ENCODE data around the gene BBS9.

Gene BBS9

GRCh38 chr7:33604056-33604455 is 474.7 kb downstream of the BBS9 start:
- no peak for DNase-seq (ENCODE audit: low read depth in 3 of 3)

GRCh38 chr7:33610918-33611317 is 481.6 kb downstream of the BBS9 start:
- no peak for DNase-seq (ENCODE audit: low read depth in 3 of 3)

GRCh38 chr7:33612442-33612841 is 483.1 kb downstream of the BBS9 start:
- DNase-seq (ENCODE audit: low read depth in 3 of 3): no peak

GRCh38 chr7:33614357-33615117 is 485.2 kb downstream of the BBS9 start:
- DNase-seq (ENCODE audit: low read depth in 3 of 3): no peak

DNA sequence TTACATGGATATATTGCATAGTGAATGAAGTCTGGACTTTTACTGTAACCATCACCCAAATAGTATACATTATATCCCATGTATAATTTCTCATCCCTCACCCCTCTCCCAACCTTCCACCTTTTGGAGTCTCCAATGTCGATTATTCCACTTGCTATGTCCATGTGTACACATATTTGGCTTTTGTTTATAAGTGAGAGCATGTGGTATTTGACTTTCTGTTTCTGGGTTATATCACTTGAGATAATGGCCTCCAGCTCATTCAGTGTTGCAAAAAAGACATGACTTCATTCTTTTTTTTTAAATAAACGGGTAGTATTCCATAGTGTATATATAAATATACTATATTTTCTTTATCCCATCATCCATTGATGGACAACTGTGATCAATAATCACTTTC is 487.4 kb downstream of the BBS9 start:
- no peak for DNase-seq (ENCODE audit: low read depth in 3 of 3)

- no peak for DNase-seq (ENCODE audit: low read depth in 3 of 3)
These were observed 489.9 kb downstream of the BBS9 start for GRCh38 chr7:33619264-33619663.

GRCh38 chr7:33623267-33623666 is 493.9 kb downstream of the BBS9 start:
- DNase-seq (ENCODE audit: low read depth in 3 of 3): no peak

- no peak for DNase-seq (ENCODE audit: low read depth in 3 of 3)
These were observed 494.9 kb downstream of the BBS9 start for GRCh38 chr7:33624215-33624614.

DNA sequence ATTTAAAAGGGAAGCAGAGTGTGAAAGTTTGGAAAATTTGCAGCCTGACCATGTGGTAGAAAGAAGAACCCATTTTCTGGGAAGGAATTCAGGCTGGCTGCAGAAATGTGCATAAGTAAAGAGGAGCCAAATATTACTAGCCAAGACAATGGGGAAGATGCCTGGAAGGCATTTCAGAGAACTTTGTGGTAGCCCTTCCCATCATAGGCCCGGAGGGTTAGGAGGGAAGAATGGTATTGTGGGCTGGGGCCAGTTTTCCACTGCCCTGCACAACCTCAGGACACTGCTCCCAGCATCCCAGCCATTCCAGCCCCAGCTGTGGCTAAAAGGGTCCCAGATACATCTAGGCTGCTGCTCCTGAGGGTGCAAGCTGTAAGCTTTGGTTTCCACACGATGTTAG is 497.5 kb downstream of the BBS9 start:
- DNase-seq (ENCODE audit: low read depth in 3 of 3): no peak

DNA sequence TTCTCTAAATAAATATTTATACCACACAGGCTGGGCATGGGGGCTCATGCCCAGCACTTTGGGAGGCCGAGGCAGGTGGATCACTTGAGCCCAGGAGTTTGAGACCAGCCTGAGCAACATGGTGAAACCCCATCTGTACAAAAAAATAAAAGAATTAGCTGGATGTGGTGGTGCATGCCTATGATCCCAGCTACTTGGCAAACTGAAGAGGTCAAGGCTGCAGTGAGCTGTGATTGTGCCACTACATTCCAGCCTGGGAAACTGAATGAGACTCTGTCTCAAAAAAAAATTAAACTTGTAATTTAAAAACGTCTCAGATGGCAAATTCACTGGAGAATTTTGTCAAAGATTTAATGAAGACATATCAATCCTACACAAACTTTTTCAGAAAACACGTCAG is 498.4 kb downstream of the BBS9 start:
- DNase-seq (ENCODE audit: low read depth in 3 of 3): no peak

GRCh38 chr7:33628894-33629293 is 499.5 kb downstream of the BBS9 start:
- DNase-seq (ENCODE audit: low read depth in 3 of 3): no peak

- DNase-seq (ENCODE audit: low read depth in 3 of 3): no peak
These were observed 501.0 kb downstream of the BBS9 start for GRCh38 chr7:33630359-33630758.

GRCh38 chr7:33632322-33632721 is 503.0 kb downstream of the BBS9 start:
- DNase-seq (ENCODE audit: low read depth in 3 of 3): no peak

GRCh38 chr7:33632840-33633525 is 503.6 kb downstream of the BBS9 start:
- no peak for DNase-seq (ENCODE audit: low read depth in 3 of 3)

GRCh38 chr7:33634606-33635005 is 505.2 kb downstream of the BBS9 start:
- no peak for DNase-seq (ENCODE audit: low read depth in 3 of 3)

- no peak for DNase-seq (ENCODE audit: low read depth in 3 of 3)
These were observed 507.0 kb downstream of the BBS9 start for GRCh38 chr7:33636359-33636758.

- DNase-seq (ENCODE audit: low read depth in 3 of 3): no peak
These were observed 510.3 kb downstream of the BBS9 start for GRCh38 chr7:33639552-33640197.

DNA sequence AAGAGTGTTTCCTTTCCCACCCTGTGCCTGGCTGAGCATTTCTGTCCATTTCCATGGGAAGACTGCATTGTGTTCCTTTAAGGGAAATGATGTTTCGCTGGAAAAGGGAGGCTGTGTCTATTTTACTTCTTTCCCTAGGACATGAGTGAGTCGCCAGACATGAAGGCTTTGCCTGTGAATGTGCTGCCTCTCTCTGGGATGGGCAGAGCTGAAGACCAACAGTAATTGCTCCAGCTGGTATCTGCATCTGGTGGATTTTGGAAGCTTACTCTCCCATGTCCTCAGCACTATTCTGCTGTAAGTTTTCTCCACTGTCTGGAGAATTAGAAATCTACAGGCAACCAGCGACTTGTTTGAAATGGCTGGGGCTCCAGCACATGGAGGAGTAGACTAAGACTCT is 511.4 kb downstream of the BBS9 start:
- DNase-seq (ENCODE audit: low read depth in 3 of 3): no peak

DNA sequence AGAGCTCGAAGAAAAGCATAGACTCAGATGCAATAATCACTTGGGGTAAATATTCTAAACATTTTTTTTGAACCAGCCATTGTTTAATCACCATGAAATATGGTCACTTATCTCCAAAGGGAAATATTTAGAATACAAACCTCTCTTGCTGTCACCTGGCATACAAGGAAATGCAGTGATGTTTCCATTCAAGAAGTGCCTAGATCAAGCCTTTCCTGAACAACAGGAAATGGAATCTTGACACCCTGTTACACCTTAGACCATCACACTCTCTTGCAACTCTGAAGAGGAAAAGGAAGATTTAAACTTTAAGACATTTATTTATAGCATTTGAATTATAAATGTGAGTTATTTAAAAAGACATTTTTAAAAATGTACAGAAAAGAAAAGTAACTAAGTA is 512.9 kb downstream of the BBS9 start:
- no peak for DNase-seq (ENCODE audit: low read depth in 3 of 3)

GRCh38 chr7:33643530-33643929 is 514.2 kb downstream of the BBS9 start:
- no peak for DNase-seq (ENCODE audit: low read depth in 3 of 3)

DNA sequence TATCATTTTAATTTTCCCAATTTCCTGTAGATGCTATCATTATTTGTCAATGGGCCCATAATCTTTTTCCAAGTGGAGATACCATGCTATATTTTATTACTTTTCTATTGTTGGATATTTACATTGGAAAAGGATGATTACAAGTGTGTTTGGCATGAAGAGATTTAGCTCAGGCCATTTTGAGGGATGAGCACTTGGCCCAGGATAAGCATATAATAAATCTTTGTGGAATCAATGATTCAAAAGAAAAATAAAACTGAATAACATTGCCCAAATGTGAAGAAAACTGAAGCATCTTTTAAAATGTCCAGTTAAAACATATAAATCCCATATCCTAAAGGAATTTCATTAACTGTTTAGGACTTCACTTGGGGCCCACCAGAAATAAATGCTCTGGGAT is 515.1 kb downstream of the BBS9 start:
- DNase-seq (ENCODE audit: low read depth in 3 of 3): no peak

- DNase-seq (ENCODE audit: low read depth in 3 of 3): no peak
These were observed 515.7 kb downstream of the BBS9 start for GRCh38 chr7:33645104-33645503.

DNA sequence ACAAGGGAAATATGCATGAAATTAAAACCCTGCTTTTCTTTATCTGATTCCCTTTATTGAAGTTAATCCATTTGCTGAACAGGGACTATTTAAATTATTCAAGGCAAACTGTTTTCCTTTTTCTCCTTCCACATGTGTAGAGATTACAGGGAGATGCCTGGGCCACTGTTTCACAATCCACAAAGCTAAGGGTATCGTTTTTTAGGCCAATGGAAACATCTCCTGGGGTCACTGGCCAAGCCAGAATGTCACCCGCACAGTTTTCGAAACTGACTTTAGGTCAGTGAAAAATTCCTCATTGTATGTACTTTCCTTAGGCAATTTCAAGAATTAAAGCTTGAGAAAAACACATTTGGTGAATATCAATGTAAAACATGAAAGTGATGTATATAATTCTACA is 516.8 kb downstream of the BBS9 start:
- no peak for DNase-seq (ENCODE audit: low read depth in 3 of 3)

Data from stimulated activated CD4-positive, alpha-beta T cell treated with anti-CD3 and anti-CD28 coated beads, TNF-alpha, amount 100 ng/mL, for 4 hours (primary cell).